GM12891 (cell line): ENCODE data around the gene CNTNAP5.

ENCODE experiments used
- PAX5 ChIP-seq: IDR thresholded peaks from 2 replicates; pipeline ENCODE4 v1.6.1; 2011; ENCODE audit warnings: low read length, moderate library complexity, mild to moderate bottlenecking; ENCODE audit not compliant: insufficient read depth, severe bottlenecking
- POLR2A ChIP-seq: IDR thresholded peaks from 2 replicates; pipeline ENCODE4 v1.6.1; 2011; ENCODE audit warnings: low read depth, low read length, control low read depth
- POLR2AphosphoS5 ChIP-seq: IDR thresholded peaks from 2 replicates; pipeline ENCODE4 v1.6.1; 2011; ENCODE audit warnings: low read depth, low read length, control low read depth
- SPI1 ChIP-seq: IDR thresholded peaks from 2 replicates; pipeline ENCODE4 v1.6.1; 2011; ENCODE audit warnings: low read depth, low read length, control low read depth
- TAF1 ChIP-seq: IDR thresholded peaks from 2 replicates; pipeline ENCODE4 v1.6.1; 2011; ENCODE audit warnings: low read depth, low read length, control low read depth

DNA sequence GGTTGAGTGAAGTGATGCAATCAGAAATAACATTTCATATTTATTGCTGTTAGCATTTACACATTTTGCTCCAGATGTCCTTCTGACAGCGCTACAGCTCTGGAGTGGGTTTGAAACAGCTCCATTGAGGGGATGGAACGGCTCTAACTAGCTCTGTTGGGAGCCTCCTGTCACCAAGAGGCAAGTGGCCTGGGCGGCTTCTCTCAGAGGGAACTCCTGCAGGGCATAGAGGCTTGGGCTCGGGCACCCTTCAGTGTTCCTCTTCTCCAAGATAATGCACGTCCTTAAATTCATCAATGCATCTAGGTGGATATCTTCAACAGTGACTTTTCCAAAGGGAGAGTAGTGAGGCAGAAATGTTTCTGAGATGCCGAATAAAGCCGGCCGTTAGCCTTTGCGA lies 122.5 kb downstream of the CNTNAP5 start:
- TF ChIP-seq POLR2AphosphoS5 (no peak), POLR2A (no peak), TAF1 (no peak), PAX5 (no peak), SPI1 (no peak)
